Measurements from ENCODE around the gene DNAJC15. TPM values are rescaled to one million over a fixed set of nuclear protein-coding genes. Genes with fewer than 3 reads are reported as not detected.

DNAJC15 gene
- total and polyA plus RNA-seq, 2 donors (not counting 3 experiments of a cell fraction or from before 2014, with no cell fraction given): 21.8 to 40.8 TPM

GRCh38 chr13:43072394-43072793, 49.0 kb downstream of the DNAJC15 start:
- H3K4me1 ChIP-seq (ENCODE audit: control insufficient read depth, extremely low read depth, insufficient read depth, low read length): peaks cover 8% of the 10 kb centered on the region
- H3K27me3 ChIP-seq (ENCODE audit: control insufficient read depth in 2 of 2, insufficient read depth in 2 of 2, low read length in 2 of 2): no peaks in the 10 kb centered on the region
- peaks cover 3% of the 10 kb centered on the region for H3K79me2 ChIP-seq (ENCODE audit: control insufficient read depth, insufficient read depth, low read length)
- no TSS peak for BruUV-seq (replicated peaks)
- H3K4me3 ChIP-seq (replicated peaks in 1 of 3; ENCODE audit: insufficient read depth in 1 of 3, low read depth in 1 of 3, low read length in 3 of 3): no peak overlapping the region
- DNase-seq (ENCODE audit: low read depth, low spot score): no peak
- ChIA-PET POLR2A (interaction anchor here (0.7 kb wide), 1 partner anchor 716 kb away, joined by 3 read pairs; no protein-coding TSS in a partner anchor), CTCF (interaction anchor here (0.8 to 2.1 kb wide), 3 partner anchors 12 to 101 kb away, joined by 3 to 7 read pairs (median 6); no protein-coding TSS in a partner anchor)
- FAIRE-seq: no peak
- H3K9ac ChIP-seq (replicated peaks; ENCODE audit: extremely low read depth, insufficient read depth, low read length): no peak overlapping the region
- no peak for TF ChIP-seq JUN (IDR thresholded peaks at IDR 0.05; ENCODE audit: borderline replicate concordance, insufficient read depth, insufficient read length, low read depth)
- TF ChIP-seq CTCF (IDR thresholded peaks at IDR 0.05; ENCODE audit: extremely low read depth in 1 of 2, insufficient read depth in 1 of 2, low read depth in 1 of 2, low read length in 2 of 2): no peak
- peaks cover 0 to 6% of the 10 kb centered on the region in 2 experiments for H3K36me3 ChIP-seq (ENCODE audit: control insufficient read depth in 2 of 2, extremely low read depth in 1 of 2, insufficient read depth in 2 of 2, low read length in 2 of 2)
- H3K9me3 ChIP-seq (replicated peaks; ENCODE audit: control insufficient read depth, insufficient read depth, low read length): no peaks in the 10 kb centered on the region
- dilution Hi-C loops (cut with MboI; ENCODE audit: extremely low pct_ligation_motif_present, low sequenced_read_pairs): no loop called here
- no peak overlapping the region for H2AFZ ChIP-seq (ENCODE audit: low read depth, low read length)
- intact Hi-C loops (cut with micrococcal nuclease): no loop called here
- no peak overlapping the region for H3K4me2 ChIP-seq (ENCODE audit: insufficient read depth, low read length)
- H3K27ac ChIP-seq (ENCODE audit: insufficient read depth, low read depth, low read length): no peak overlapping the region
- H3K9me1 ChIP-seq (replicated peaks; ENCODE audit: control insufficient read depth, extremely low read depth, insufficient read depth, low read length): no peaks in the 10 kb centered on the region
- H4K20me1 ChIP-seq (replicated peaks; ENCODE audit: control insufficient read depth, extremely low read depth, insufficient read depth, low read length): no peaks in the 10 kb centered on the region

- intact Hi-C loops (cut with micrococcal nuclease): loop anchor here (5.0 kb wide), 1 partner anchor 83 kb away; the partner anchor contains the start of gene EPSTI1
- no TSS peak for BruUV-seq (replicated peaks)
- H3K36me3 ChIP-seq (ENCODE audit: control insufficient read depth in 2 of 2, extremely low read depth in 1 of 2, insufficient read depth in 2 of 2, low read length in 2 of 2): peaks cover 0 to 2% of the 10 kb centered on the region in 2 experiments
- ChIA-PET CTCF (interaction anchor here (5.2 kb wide), 1 partner anchor 11 kb away, joined by 30 read pairs; no protein-coding TSS in a partner anchor), POLR2A (no interaction called here)
- dilution Hi-C loops (cut with MboI; ENCODE audit: extremely low pct_ligation_motif_present, low sequenced_read_pairs): no loop called here
- no peaks in the 10 kb centered on the region for H3K27me3 ChIP-seq (ENCODE audit: control insufficient read depth in 2 of 2, insufficient read depth in 2 of 2, low read length in 2 of 2)
- H3K9me1 ChIP-seq (replicated peaks; ENCODE audit: control insufficient read depth, extremely low read depth, insufficient read depth, low read length): no peaks in the 10 kb centered on the region
- no peak overlapping the region for H3K4me3 ChIP-seq (replicated peaks in 1 of 3; ENCODE audit: insufficient read depth in 1 of 3, low read depth in 1 of 3, low read length in 3 of 3)
- H3K4me1 ChIP-seq (ENCODE audit: control insufficient read depth, extremely low read depth, insufficient read depth, low read length): peaks cover 21% of the 10 kb centered on the region
- H3K79me2 ChIP-seq (ENCODE audit: control insufficient read depth, insufficient read depth, low read length): peaks cover 5% of the 10 kb centered on the region
- no peak overlapping the region for H2AFZ ChIP-seq (ENCODE audit: low read depth, low read length)
- DNase-seq (ENCODE audit: low read depth, low spot score): no peak
- no peak for FAIRE-seq
- no peak overlapping the region for H3K4me2 ChIP-seq (ENCODE audit: insufficient read depth, low read length)
- TF ChIP-seq MYC (IDR thresholded peaks at IDR 0.05; ENCODE audit: low read depth, low read length): no peak
- TF ChIP-seq CTCF (IDR thresholded peaks at IDR 0.05; ENCODE audit: extremely low read depth in 1 of 2, insufficient read depth in 1 of 2, low read depth in 1 of 2, low read length in 2 of 2): no peak
- TF ChIP-seq GATA2 (IDR thresholded peaks at IDR 0.05; ENCODE audit: insufficient read depth, insufficient read length, low read depth, low read length): no peak
- no peak for TF ChIP-seq POLR2A (IDR thresholded peaks at IDR 0.05; ENCODE audit: low read depth, low read length)
- no peak for TF ChIP-seq MAX (IDR thresholded peaks at IDR 0.05; ENCODE audit: insufficient read depth, insufficient read length)
- TF ChIP-seq POLR2AphosphoS5 (IDR thresholded peaks at IDR 0.05; ENCODE audit: insufficient read depth, low read depth, low read length): no peak
- TF ChIP-seq EZH2 (IDR thresholded peaks at IDR 0.05; ENCODE audit: borderline replicate concordance, low read depth, low read length, severe bottlenecking): no peak
- TF ChIP-seq JUN (IDR thresholded peaks at IDR 0.05; ENCODE audit: borderline replicate concordance, insufficient read depth, insufficient read length, low read depth): no peak
- no peak for TF ChIP-seq FOS (IDR thresholded peaks at IDR 0.05; ENCODE audit: borderline replicate concordance, insufficient read depth, low read length)
- no peaks in the 10 kb centered on the region for H4K20me1 ChIP-seq (replicated peaks; ENCODE audit: control insufficient read depth, extremely low read depth, insufficient read depth, low read length)
- no peak overlapping the region for H3K27ac ChIP-seq (ENCODE audit: insufficient read depth, low read depth, low read length)
- no peaks in the 10 kb centered on the region for H3K9me3 ChIP-seq (replicated peaks; ENCODE audit: control insufficient read depth, insufficient read depth, low read length)
- H3K9ac ChIP-seq (replicated peaks; ENCODE audit: extremely low read depth, insufficient read depth, low read length): no peak overlapping the region
These were observed 51.6 kb downstream of the DNAJC15 start for GRCh38 chr13:43074824-43075510.
